ENCODE measurements around the gene LYRM1. TPM values are rescaled to one million over a fixed set of nuclear protein-coding genes. Genes with fewer than 3 reads are reported as not detected.
A peak's percentile ranks its signal among the peaks of the same experiment; 100 is the strongest.

The LYRM1 gene
- total and polyA plus RNA-seq, 12 donors, result 37.4 to 69.4 (median 53.4) TPM

DNA sequence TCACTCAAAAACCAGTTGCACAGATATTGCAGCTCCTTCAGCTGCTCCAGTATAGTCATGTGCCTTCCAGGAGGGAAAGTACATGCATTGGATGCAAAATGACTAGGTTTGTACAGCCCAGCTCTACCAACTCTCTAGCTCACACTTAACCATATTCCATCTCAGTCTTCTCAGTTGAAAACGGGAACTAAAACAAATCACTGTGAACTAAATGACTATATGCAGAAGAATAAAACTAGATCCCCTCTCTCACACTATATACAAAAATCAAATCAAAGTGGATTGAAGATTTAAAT lies 25.3 kb upstream of the LYRM1 start:
- intact Hi-C loops (cut with DNase I), result no loop called here
- H3K36me3 ChIP-seq, result no peaks in the 10 kb centered on the region
- no peak overlapping the region for H3K4me3 ChIP-seq
- no peak overlapping the region for H3K27ac ChIP-seq
- TF ChIP-seq, protein P1, sequence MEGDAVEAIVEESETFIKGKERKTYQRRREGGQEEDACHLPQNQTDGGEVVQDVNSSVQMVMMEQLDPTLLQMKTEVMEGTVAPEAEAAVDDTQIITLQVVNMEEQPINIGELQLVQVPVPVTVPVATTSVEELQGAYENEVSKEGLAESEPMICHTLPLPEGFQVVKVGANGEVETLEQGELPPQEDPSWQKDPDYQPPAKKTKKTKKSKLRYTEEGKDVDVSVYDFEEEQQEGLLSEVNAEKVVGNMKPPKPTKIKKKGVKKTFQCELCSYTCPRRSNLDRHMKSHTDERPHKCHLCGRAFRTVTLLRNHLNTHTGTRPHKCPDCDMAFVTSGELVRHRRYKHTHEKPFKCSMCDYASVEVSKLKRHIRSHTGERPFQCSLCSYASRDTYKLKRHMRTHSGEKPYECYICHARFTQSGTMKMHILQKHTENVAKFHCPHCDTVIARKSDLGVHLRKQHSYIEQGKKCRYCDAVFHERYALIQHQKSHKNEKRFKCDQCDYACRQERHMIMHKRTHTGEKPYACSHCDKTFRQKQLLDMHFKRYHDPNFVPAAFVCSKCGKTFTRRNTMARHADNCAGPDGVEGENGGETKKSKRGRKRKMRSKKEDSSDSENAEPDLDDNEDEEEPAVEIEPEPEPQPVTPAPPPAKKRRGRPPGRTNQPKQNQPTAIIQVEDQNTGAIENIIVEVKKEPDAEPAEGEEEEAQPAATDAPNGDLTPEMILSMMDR (IDR thresholded peaks at IDR 0.05), result no peak
- WGBS, 2 donors, result 84 to 95% methylated on average over 1 of the region's 1 CpG
- DNase-seq (no peak), ATAC-seq (no peak)
- H3K9me3 ChIP-seq, result no peaks in the 10 kb centered on the region
- H3K4me1 ChIP-seq, result peaks cover 14 to 89% (median 69%) of the 10 kb centered on the region in 9 donors
- no peaks in the 10 kb centered on the region for H3K27me3 ChIP-seq

DNA sequence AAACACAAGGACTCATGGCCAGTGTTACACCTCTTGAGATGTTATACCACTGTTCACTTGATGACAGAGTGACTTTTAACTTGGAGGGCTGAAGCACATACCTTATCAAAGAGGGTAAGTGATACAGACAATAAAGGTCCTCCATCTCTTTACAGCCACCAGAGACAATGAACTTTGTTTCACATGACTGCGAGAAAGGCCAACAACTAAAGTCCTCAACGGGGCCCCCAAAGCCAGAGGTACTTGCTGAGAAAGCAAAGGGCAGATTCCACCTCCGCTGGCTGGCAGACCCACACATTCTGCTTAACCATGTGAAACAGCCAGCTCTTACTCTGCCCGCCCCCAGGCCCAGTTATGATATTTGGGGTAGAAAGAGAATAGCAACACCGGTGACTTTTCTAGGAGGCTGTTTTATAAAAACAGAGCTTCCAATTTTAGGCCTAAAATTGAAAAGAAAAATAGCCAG lies 21.9 kb upstream of the LYRM1 start:
- intact Hi-C loops (cut with DNase I), result no loop called here
- Histone ChIP-seq H3K4me3 (peak overlapping the region in 1 of 10 donors; percentile 0), H3K9me3 (no peaks in the 10 kb centered on the region), H3K36me3 (no peaks in the 10 kb centered on the region), H3K4me1 (peaks cover 8 to 85% (median 63%) of the 10 kb centered on the region in 9 donors), H3K27ac (peak overlapping the region in 9 of 10 donors; percentile 23 to 78 (median 59)), H3K27me3 (no peaks in the 10 kb centered on the region)
- peak; percentile 26 to 94 (median 80) for ATAC-seq
- WGBS, 2 donors, result 40 to 64% methylated on average over 5 of the region's 5 CpGs
- TF ChIP-seq, protein P1 (IDR thresholded peaks at IDR 0.05), result no peak
- no peak for DNase-seq

DNA sequence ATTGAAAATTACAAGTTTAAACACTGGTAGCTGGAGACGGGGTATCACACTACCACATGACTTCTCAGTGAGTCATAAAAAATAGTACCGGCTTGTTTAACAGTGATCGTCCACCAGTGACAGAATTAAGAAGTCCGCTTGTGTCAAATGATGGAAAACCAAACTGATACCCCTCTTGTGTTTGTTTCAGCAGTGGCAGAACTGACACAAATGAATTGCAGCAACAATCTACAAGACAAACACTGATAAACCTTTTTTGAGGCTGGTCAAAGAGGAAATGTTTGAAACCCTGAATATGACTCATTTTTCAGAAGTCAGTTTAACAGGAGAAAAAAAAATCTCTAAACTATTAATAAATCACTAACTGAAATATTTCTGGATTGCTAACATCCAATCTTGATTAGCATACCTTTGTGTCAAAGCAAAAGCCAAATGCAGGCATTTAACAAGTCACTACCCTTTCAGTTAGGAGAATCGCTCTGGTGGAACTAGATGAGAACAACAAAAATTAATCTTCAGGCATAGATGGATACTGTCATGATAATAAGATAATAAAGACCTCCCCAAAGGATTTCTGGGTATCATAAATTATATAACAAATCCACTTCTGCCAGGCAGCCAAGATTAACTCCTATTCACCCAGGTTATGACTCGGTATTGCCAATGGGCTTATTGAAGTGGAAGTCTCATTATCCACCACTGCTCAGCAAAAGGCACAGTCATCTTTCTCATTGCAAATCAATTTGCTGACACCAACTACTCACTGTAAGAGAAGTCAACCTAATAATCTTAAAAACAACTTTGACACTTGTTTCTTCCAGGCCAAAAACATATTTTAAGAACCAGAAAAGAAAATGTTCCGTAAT lies 21.2 kb upstream of the LYRM1 start:
- Histone ChIP-seq H3K27ac (peak overlapping the region in 9 of 10 donors; percentile 23 to 78 (median 59)), H3K4me3 (peak overlapping the region in 1 of 10 donors; percentile 0), H3K9me3 (no peaks in the 10 kb centered on the region), H3K36me3 (no peaks in the 10 kb centered on the region), H3K4me1 (peaks cover 5 to 85% (median 58%) of the 10 kb centered on the region in 9 donors), H3K27me3 (no peaks in the 10 kb centered on the region)
- WGBS, 2 donors, result 49 to 55% methylated on average over 7 of the region's 7 CpGs
- no peak for DNase-seq
- TF ChIP-seq, protein P1 (IDR thresholded peaks at IDR 0.05), result no peak
- intact Hi-C loops (cut with DNase I), result no loop called here
- ATAC-seq, result peak in 5 of 8 donors; percentile 48 to 63 (median 57)

DNA sequence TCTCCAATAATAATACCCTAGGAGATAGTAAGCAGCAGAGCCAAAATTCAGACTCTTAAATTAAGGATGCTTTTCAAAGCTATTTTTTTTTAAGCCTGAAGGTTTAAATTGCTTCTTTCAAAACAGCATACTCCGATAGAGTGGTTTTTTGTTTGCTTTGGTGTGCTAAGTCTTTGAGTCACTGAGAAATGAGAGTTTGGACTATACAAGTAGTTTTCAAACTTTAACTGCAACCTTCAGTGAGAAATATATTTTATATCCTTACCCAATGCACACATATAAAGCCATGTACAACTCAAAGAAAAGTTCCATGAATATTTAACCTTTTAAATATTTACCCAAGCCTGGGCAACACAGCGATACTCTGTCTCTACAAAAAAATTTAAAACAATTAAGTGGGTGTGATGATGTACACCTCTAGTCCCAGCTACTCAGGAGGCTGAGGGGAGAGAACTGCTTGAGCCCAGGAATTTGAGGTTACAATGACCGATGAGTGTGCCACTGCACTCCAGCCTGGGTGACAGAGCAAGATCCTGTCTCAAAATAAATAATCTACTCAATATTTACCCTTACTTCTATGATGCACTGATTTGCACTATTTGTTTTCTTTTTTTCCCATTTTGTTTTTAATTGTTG lies 19.6 kb upstream of the LYRM1 start:
- WGBS, 2 donors, result 87 to 89% methylated on average over 3 of the region's 3 CpGs
- Histone ChIP-seq H3K9me3 (no peaks in the 10 kb centered on the region), H3K27me3 (no peaks in the 10 kb centered on the region), H3K27ac (no peak overlapping the region), H3K4me3 (no peak overlapping the region), H3K4me1 (peaks cover 5 to 83% (median 45%) of the 10 kb centered on the region in 9 donors), H3K36me3 (peaks cover 0 to 2% (median 0%) of the 10 kb centered on the region in 9 donors)
- TF ChIP-seq, protein P1 (IDR thresholded peaks at IDR 0.05), result no peak
- intact Hi-C loops (cut with DNase I), result no loop called here
- DNase-seq (no peak), ATAC-seq (no peak)

Data from heart right ventricle (tissue), 16 donors.